Endodermal cell (in vitro differentiated cells): ENCODE measurements around the gene FIP1L1. TPM values are rescaled to one million over a fixed set of nuclear protein-coding genes. Genes with fewer than 3 reads are reported as not detected.

Experiments
- DNase-seq: peaks from one replicate; pipeline ENCODE4 v3.0.0-alpha.2; 2017
- H3K27ac ChIP-seq: 2 replicates; pipeline ENCODE4 v1.5.1; 2013; ENCODE audit warnings: mild to moderate bottlenecking, low read depth, low read length, moderate library complexity
- H3K27me3 ChIP-seq: 2 replicates; pipeline ENCODE4 v1.6.1; 2013; ENCODE audit warnings: mild to moderate bottlenecking, low read length, moderate library complexity; ENCODE audit not compliant: insufficient read depth, control insufficient read depth, poor library complexity, severe bottlenecking
- H3K36me3 ChIP-seq: 2 replicates; pipeline ENCODE4 v1.7.0; 2013; ENCODE audit warnings: mild to moderate bottlenecking, low read length, moderate library complexity; ENCODE audit not compliant: control insufficient read depth, insufficient read depth
- H3K4me1 ChIP-seq: one replicate; pipeline ENCODE4 v1.7.0; 2013; ENCODE audit warnings: low read length; ENCODE audit not compliant: control insufficient read depth, insufficient read depth
- H3K4me3 ChIP-seq: 2 replicates; pipeline ENCODE4 v1.5.1; 2013; ENCODE audit warnings: mild to moderate bottlenecking, low read length, moderate library complexity
- H3K9ac ChIP-seq: 2 replicates; pipeline ENCODE4 v1.6.1; 2013; ENCODE audit warnings: mild to moderate bottlenecking, low read length, moderate library complexity; ENCODE audit not compliant: poor library complexity, severe bottlenecking; ENCODE audit errors: extremely low read depth
- H3K9me3 ChIP-seq: 2 replicates; pipeline ENCODE4 v1.6.1; 2013; ENCODE audit warnings: mild to moderate bottlenecking, low read length, moderate library complexity; ENCODE audit not compliant: control insufficient read depth
- H3K27ac Mint-ChIP-seq: 2 replicates; pipeline ENCODE4 v1.8.0; 2020; ENCODE audit warnings: mixed read lengths
- H3K27me3 Mint-ChIP-seq: 2 replicates; pipeline ENCODE4 v1.8.0; 2021; ENCODE audit warnings: mild to moderate bottlenecking, mixed read lengths; ENCODE audit not compliant: insufficient read depth
- H3K36me3 Mint-ChIP-seq: 2 replicates; pipeline ENCODE4 v1.8.0; 2020; ENCODE audit warnings: low read depth, mixed read lengths
- H3K4me1 Mint-ChIP-seq: 2 replicates; pipeline ENCODE4 v1.8.0; 2020; ENCODE audit warnings: mixed read lengths
- H3K4me3 Mint-ChIP-seq: 2 replicates; pipeline ENCODE4 v1.8.0; 2020; ENCODE audit warnings: mild to moderate bottlenecking, moderate library complexity, mixed read lengths
- H3K9me3 Mint-ChIP-seq: 2 replicates; pipeline ENCODE4 v1.8.0; 2020; ENCODE audit warnings: mild to moderate bottlenecking, mixed read lengths
- CTCF ChIP-seq: fragments of 200-600 bp; sonication (generic); conservative IDR thresholded peaks from 2 replicates; pipeline ENCODE4 v1.5.0; 2021; ENCODE audit warnings: antibody characterized with exemption, mild to moderate bottlenecking
- WGBS, 2 experiments: methylation state at CpG; one replicate each; pipeline versions ENCODE4 v1.1.5 to v1.1.7; 2013; ENCODE audit warnings: missing lambda C conversion rate in 2 of 2, mixed read lengths in 1 of 2; ENCODE audit not compliant: insufficient coverage in 1 of 2, insufficient read length in 1 of 2; 5-methylcytosine and 5-hydroxymethylcytosine counted together
- total RNA-seq, 2 donors: library from RNA; stranded (reverse); fragmentation: NEBNext Ultra II Directional in 1 of 2; extraction: Animal tissue kit (Norgen Biotek cat#: 25700) in 1 of 2; gene quantifications; 2 replicates in 1 of 2; 3 replicates in 1 of 2; pipeline ENCODE4 v1.2.1, GENCODE V29; 2021

FIP1L1 gene
- total RNA-seq, 2 donors from 2014 or later, result 79.2 to 88.8 TPM

GRCh38 chr4:53487766-53488165 lies 110.3 kb downstream of the FIP1L1 start:
- Mint-ChIP-seq H3K27ac (no peak overlapping the region), H3K9me3 (no peaks in the 10 kb centered on the region), H3K4me1 (no peaks in the 10 kb centered on the region), H3K27me3 (peaks cover 4% of the 10 kb centered on the region), H3K36me3 (no peaks in the 10 kb centered on the region), H3K4me3 (no peak overlapping the region)
- Histone ChIP-seq H3K36me3 (no peaks in the 10 kb centered on the region), H3K9me3 (no peaks in the 10 kb centered on the region), H3K27ac (no peak overlapping the region), H3K4me1 (no peaks in the 10 kb centered on the region), H3K27me3 (peaks cover 8% of the 10 kb centered on the region), H3K9ac (no peak overlapping the region), H3K4me3 (no peak overlapping the region)
- no peak for TF ChIP-seq CTCF
- no peak for DNase-seq

- no peak for TF ChIP-seq CTCF
- Histone ChIP-seq H3K36me3 (no peaks in the 10 kb centered on the region), H3K9me3 (no peaks in the 10 kb centered on the region), H3K27me3 (peaks cover 8% of the 10 kb centered on the region), H3K4me1 (no peaks in the 10 kb centered on the region), H3K4me3 (no peak overlapping the region), H3K27ac (no peak overlapping the region), H3K9ac (no peak overlapping the region)
- no peaks in the 10 kb centered on the region for H3K4me1 Mint-ChIP-seq
- H3K27me3 Mint-ChIP-seq, result peaks cover 4% of the 10 kb centered on the region
- no peak overlapping the region for H3K27ac Mint-ChIP-seq
- H3K9me3 Mint-ChIP-seq, result no peaks in the 10 kb centered on the region
- H3K36me3 Mint-ChIP-seq, result no peaks in the 10 kb centered on the region
- no peak overlapping the region for H3K4me3 Mint-ChIP-seq
- DNase-seq, result no peak
Measured at GRCh38 chr4:53489279-53489889, 111.9 kb downstream of the FIP1L1 start.

GRCh38 chr4:53490161-53490956 lies 112.9 kb downstream of the FIP1L1 start:
- Mint-ChIP-seq H3K4me1 (no peaks in the 10 kb centered on the region), H3K4me3 (no peak overlapping the region), H3K36me3 (no peaks in the 10 kb centered on the region), H3K27me3 (peaks cover 4% of the 10 kb centered on the region), H3K9me3 (no peaks in the 10 kb centered on the region), H3K27ac (peak overlapping the region; percentile 60)
- no peak for DNase-seq
- H3K4me3 ChIP-seq, result no peak overlapping the region
- H3K4me1 ChIP-seq, result no peaks in the 10 kb centered on the region
- peaks cover 8% of the 10 kb centered on the region for H3K27me3 ChIP-seq
- 72 to 100% methylated on average over 1 to 6 of the region's 6 CpGs for WGBS, 2 experiments
- no peak for TF ChIP-seq CTCF
- no peaks in the 10 kb centered on the region for H3K9me3 ChIP-seq
- no peak overlapping the region for H3K9ac ChIP-seq
- H3K27ac ChIP-seq, result no peak overlapping the region
- H3K36me3 ChIP-seq, result no peaks in the 10 kb centered on the region
